Non-pigmented ciliary epithelial cell (primary cell): Measurements from ENCODE around the gene ROBO1.

Experiments used
- DNase-seq: peaks from one replicate; pipeline ENCODE4 v3.0.0-alpha.2; 2010; ENCODE audit warnings: low read depth

Gene ROBO1

DNA sequence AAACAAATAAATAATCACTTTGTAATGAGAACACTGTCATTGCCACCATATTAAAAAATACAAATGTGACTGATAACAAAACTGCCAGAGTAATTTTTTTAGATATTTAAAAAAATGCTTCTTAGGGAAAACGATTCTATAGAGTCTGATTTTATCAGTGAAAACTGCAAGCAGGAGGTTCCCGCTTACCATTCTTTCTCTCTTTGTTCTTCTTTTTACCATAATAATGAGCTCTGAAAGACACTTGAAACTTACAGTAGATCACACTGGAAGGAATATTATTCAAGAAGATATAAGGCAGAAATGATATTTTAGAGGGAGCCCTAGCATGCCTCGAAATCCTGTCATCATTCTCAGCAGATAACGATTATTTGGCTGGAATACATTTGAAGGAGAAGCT, 701.3 kb downstream of the ROBO1 start:
- DNase-seq: no peak

DNA sequence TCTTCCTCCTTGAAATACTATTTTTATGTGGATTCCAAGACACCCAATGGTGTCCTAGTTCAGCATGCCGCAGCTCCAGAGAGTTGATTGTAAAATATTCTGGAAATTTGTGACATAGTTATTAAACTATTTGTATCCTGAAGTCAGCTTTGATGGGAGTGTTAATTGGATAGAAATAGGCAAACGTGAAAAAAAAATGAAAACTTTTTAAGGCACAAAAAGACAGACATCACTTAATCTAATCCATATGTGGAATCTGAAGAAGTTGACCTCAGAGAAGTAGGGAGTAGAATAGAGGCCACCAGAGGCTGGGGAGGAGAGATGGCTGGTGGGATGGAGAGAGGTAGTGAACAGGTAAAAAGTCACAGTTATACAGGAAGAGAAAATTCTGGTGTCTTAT, 704.2 kb downstream of the ROBO1 start:
- DNase-seq: no peak

DNA sequence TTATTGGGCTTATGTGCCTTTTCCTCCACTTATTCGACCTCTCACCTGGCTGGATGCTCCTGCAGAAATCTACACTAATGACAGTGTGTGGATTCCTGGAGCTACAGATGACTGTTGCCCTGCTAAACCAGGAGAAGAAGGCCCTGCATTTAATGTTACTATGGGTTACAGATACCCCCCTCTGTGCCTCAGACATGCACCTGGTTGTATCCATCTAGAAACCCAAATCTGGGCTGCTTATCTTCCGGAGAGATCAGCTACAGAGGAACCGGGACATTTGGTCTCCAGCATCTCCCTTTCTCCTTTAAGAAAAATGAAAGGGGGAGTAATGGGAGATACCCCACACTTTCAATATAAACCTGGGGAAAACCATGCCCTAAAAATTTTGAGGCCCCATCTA, 710.0 kb downstream of the ROBO1 start:
- DNase-seq: no peak

DNA sequence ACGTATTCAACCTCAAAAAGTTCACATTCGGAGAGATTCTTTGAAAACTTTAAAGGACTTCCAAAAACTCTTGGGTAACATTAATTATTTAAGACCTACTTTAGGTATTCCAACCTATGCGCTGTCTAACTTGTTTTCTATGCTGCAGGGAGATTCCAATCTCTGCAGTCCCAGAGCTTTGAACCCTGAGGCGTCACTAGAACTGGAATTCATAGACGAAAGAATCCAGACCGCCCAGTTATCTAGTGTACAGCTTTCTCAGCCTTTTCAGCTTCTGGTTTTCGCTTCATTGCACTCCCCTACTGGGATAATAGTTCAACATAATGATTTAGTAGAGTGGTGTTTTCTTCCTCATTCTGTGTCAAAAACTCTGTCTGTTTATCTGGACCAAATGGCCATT, 711.3 kb downstream of the ROBO1 start:
- DNase-seq: no peak

DNA sequence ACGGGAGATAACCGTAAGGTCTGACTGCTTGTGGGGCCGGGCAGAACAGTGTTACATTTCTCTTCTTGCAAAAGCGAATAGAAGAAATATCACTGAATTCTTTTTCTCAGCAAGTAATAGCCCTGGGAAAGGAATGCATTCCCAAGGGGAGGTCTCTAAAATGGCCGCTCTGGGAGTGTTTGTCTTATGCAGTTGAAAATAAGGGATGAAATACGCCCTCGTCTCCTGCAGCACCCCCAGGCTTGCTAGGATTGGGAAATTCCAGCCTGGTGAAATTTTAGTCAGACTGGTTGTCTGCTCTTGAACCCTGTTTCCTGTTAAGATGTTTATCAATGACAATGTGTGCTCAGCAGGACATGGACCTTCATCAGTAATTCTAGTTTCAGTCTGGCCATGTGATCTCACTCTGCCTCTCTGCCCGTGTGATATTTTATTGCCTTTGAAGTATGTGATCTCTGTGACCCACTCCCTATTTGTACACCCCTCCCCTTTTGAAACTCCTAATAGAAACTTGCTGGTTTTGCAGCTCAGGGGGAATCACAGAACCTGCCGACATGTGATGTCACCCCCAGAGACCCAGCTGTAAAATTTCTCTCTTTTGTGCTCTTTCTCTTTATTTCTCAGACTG, 715.6 kb downstream of the ROBO1 start:
- DNase-seq: no peak

DNA sequence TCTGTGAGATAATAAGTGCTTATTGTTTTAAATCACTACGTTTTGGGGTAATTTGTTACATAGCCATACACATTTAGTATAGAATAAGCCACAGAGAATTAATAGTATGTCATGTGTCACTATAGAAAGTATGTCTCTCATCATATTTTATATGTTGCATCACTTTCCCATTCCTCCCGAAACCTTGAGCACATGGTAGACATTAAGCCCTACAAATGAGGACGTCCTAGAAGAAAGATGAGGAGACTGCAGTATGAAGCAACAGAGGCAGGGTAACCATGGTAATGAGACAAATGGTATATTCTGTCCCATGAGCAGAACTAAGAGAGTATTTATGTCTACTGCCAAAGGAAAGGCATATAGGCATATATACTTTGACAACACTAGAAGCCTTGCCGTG, 720.2 kb downstream of the ROBO1 start:
- no peak for DNase-seq

DNA sequence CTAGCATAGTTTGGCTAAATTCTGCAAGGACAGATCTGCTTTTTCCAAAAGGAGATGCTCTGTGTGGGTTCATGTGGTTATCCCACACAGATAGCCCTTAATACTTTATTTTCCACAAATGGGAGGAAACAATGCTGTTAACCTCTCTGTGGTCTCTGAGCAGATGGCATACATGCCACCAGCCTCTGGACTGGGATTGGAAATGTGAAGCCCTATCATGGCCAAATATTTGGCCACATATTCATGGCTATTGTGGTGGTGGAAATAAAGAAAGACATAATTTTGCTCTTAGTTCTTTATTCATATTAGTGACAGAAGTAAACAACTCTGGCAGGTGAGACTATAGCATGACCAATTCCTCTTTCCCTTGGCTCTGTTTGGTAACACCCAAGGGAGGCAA, 726.2 kb downstream of the ROBO1 start:
- no peak for DNase-seq

DNA sequence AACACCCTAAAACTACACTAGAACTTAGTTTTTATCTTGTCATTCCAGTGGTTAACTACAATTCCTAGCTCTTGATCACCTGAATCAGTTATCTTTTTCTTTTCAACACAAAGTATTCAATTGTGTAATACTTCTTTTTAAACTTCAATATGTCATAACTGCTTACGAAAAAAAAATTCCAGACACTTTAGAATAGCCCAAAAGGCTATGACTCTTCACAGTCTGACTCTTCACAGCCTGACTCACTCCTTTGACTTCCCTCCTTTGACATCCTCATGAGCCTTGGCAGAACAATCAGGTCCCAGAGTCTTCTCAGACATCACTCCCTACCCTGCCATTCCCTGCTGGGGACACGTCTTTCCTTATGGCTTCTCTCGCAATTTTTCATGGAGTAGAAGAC, 727.1 kb downstream of the ROBO1 start:
- peak; percentile 83 for DNase-seq

DNA sequence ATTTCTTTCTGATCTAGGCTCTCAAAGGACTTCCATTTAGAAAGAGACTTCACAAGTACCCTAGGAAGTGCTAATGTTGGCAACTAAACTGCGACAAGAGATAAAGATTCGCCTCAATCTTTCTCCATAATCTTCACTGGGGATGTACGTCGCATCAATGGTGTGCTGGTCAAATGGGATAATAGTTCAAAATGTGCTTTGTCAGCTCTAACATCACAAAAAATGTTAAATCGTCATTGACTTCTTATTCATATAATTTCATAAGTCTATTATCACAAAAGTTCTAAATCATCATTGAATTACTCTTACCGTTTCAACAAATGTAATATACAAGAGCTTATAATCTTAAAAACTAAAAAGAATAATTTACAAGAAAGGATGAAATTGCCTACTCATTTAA, 727.7 kb downstream of the ROBO1 start:
- DNase-seq: no peak

DNA sequence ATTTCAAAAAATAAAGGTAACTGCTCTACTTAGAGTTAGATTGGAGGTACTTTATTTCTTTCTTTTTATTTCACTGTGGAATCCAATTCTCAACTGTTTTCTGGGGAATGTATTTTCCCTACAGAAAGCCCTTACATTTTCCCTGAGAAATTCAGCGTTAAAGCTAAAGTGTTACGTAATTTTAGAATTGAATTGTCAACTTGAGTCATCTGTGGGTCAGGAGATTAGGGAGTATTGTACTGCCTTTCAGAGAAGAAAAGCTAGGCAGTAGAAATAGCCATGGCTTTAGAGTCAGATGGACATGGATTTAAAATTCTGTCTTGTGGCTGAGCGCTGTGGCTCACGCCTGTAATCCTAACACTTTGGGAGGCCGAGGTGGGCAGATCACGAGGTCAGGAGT, 728.6 kb downstream of the ROBO1 start:
- DNase-seq: no peak

DNA sequence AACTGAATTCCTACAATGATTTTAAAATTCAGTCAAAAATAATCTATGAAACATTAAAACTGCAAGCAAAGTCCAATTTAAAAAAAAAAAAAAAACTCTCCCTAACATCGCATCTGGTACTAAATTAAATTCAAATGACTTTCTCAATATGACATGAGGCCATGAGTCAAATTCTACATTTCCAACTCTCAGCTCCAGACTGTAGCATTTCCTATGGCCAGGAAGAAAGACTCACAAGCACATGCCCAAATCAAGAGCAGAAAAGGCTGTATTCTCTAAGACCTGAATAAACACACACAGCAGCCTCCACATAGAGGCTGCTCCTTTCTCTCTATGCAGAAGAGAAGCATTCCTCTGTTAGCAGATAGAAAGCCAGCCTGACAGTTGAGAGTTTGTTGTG, 729.2 kb downstream of the ROBO1 start:
- no peak for DNase-seq

DNA sequence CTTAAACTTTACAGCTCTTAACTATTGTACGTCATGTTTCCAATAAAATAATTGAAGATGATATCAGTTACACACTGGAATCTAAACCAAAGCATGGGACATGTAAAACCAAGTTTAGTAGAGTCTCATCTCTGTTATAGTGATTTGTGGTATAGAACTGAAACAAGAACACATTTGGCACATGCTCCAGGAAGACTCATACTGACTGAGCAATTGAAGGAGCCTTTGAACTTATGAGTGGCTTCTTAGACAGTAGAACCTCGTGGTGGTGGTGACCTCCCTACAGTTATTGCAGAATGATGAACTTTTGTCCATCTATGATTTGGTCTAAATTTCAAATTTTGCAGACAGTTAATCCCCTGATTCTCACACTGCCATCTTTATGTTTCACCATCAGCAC, 729.7 kb downstream of the ROBO1 start:
- DNase-seq: no peak

DNA sequence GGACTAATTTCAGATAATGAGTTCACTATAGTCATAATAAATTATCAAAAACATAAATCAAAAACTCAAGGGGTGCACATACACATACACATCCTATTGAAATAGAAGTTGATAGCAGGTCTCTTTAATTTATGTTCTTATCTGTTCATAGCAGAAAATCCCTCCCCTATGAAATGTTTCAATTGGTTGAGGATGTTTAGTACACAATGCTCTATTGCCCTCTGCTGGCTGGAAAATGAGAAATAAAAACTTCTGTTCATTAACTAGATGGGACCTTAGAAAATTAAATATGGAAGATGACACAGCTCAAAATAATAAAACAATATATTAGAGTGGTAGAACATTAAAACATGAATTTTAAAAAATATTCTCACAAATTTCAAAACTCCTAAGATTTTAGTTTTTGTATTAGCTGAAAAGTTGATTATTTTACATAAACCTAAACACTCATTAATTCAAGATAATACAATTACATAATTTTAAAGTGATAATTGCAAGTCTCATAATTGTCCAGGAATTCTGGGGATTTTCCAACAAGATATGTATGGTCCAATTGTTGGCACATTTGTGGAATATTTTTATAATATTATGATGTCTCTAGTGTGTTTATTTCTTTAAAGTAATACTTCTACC, 735.0 kb downstream of the ROBO1 start:
- no peak for DNase-seq

DNA sequence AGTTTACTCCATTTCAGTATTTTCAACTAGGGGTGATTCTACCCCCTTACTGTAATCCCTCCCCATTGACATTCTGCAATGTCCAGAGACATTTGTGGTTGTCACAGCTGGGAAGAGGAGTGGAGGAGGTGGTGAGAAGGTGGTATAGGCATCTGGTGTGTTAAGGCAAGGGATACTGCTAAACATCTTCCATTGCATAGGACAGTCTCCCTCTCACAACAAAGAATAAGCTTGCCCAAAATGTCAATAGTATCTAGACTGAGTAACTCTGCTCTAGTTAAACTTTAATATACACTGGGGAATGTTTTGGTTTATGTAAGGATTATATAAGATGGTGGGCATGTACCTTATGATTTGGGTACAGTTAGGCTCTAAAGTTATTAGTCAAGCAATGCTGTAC, 737.6 kb downstream of the ROBO1 start:
- DNase-seq: no peak

DNA sequence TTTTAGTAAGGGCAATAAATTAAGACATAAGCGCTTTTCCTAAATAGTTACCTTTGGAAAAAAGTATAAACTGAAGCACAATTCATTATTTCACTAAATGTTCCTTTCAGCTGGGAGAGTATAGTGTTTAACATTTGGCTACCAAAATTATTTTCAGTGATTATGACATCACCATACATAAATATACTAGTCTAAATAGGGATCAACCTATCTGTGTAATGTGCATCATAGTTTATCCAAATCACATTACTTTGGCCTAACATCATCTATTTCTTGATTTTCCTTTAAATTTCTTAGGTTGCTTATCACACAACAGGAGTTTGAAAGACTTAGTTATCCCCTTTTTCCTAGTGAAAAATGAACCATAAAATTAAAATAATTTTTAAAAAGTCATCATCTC, 738.9 kb downstream of the ROBO1 start:
- no peak for DNase-seq

DNA sequence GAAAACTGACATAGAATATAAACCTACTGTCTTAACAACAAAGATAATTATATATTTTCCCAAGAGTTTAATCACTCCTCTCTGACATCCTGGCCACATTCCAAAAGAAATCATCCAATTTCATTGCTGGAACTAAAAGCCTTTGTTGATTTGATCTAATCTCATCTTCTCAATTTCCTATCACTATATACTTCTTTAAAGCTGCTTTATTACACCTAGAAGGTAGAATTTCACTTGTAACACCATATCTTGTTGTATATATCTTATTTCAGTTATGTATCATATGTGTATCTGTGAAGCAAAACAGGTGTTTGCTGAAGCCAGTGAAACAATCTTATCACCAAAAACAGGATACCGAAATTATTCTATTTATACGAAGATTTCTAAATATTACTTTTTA, 740.2 kb downstream of the ROBO1 start:
- no peak for DNase-seq

DNA sequence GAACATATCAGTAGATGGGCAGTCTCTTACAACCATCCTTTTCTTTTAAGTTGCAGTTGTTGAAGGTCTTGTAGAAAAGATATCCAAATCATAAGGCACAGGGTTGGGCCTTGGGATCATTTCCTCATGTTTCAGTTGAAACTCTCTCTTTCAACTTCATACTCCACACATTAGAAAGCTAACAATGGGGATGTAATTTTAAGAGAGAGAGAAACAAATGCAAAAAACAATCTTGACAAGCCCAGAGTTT, 747.9 kb downstream of the ROBO1 start:
- DNase-seq: no peak

DNA sequence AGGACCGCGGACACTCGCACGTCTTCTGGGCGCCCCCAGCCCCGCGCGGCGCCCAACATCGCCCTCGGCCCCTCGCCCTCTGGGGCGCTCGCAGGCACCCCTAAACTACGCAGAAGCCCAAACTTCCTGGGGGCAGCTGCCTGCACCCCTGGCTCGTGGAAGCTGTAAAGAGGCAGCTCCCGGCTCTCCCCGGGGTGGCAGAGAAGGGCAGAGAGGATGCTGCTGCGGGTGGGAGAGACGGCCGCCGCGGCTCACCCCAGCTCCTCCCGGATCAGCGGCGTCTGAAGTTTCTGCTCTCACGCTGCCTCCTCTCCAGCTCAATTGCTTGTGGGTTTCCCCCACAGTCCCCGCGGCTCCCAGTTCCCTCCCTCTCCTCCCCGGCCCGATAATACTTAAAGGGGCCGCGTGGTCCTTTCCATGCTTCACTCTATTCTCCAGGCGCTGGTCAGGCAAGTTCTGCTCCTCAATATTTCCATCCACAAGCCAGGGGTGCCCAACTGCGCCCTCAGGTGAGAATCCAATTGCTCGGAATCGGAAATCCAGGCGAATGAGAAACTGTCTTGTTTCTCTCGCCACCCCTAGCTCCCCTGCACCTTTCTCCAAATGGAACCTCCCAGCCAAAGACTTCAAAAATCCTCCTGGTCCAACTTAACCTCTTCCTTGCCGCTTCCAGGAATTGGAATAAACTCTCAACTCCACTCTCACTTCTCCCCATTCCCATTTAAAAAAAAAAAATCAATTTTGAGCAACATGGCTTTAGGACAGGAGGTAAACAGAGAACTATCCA, 748.5 kb downstream of the ROBO1 start:
- peak; percentile 76 for DNase-seq

DNA sequence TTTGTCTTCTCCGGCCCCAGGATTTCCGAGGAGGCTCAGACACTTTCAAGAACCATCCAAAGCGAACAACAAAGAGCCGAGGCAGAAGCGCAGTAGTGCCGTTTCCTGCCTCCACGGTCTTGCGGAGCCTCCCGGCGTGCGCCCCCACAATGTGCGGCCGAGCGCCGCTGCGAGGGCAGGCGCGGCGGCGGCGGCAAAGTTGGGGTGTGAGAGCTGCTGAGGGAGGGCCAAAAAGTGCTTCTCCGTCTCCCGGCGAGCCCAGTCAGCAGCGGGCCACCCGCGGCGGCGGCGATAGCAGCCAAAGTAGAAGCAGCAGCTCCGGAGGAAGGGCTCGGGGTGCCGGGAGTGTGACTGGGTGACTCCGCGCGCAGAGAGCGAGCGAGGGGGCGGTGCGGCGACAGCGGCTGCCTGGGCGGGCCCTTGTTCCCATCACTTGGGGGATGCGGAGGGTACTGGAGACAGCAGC, 749.1 kb downstream of the ROBO1 start:
- no peak for DNase-seq

DNA sequence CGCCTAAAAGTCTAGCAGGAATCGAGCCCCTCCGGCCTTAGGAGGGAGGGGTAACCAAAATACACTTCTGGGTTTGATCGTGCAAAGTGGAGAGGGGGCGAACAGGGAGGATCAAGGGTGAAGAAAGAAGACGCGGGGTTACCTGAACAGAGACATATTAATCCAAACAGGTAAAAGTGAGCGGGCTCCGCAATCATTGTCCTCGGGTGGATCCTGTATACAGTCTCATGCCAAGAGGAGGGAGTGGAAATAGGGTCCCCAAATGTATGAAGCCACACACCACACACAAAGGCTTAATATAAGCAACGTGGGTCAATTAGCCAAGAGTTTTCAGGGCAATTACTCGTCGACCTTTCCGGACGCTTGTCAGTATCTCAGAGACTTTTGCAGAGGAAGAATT, 749.5 kb downstream of the ROBO1 start:
- no peak for DNase-seq

DNA sequence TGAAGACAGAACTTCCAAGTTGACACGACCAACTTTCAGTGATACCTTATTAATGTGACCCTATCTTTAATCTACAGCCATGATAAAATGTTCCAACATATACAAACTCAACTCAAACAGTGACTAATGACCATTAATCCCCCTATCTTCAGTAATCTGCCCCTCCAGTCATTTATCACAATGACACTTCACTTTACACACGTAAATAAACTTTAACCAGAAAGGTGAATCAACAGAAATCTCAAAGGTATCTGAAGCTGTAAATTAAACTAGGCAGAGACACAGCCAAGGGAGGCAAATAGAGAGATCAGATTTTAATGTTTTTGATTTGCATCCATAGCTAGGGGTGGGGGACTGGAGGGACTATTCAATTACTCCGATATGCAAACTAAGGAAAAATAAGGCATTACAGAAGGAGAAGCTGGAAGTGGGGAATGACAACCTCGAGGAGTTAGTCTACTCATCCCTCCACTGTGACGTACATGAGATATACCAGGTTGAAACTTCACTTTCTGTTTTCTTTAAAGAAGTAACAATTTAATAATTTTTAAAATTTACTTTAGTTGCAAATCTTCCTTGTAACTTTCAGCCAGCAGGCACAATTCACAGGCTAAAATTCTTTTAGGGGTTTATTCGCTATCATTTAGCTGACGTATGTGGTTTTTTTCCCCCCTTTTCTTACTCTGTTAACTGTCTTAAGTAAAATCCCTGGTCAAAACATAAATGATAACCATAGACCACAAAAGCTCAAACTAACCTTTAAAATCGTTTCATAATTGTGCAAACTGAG, 751.0 kb downstream of the ROBO1 start:
- DNase-seq: no peak

DNA sequence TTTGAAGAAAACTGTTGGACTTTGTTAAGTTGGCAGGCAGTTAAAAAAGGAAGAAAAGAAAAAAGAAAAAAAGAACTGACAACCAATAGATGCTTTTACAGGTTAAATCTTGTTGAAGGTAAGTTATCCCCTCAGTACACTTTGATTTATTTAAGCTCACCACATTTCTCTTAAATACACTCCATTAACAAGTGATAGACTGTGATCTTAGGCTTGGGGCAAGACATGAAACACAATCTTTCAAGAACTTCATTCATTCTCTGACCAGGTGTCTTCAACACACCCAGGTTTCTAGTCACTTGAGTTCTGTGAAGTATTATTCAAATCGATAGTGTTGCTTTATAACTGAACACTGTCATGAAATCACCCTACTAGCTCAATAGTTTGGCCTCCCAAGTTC, 751.9 kb downstream of the ROBO1 start:
- no peak for DNase-seq

DNA sequence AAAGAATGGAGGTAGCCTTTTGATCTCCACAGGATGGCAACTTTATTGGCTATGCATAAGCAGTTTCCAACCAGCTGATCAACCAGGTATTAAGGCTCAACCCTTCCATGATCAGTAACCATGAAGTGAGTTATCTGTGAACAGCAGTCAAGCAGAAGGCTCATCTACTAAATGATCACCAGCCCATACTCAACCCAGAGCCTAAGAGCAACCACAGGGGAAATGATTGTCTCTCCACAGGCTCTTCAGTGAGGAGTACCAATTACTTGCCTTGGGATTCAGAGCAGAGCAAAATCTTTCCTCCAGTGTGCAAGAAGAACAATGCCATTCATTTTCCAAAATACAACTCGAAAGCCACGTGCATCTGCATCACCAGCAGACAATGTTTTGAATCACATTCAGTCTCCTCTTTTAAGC, 754.8 kb downstream of the ROBO1 start:
- DNase-seq: no peak
